ENCODE results near the gene GPX8.

The GPX8 gene

GRCh38 chr5:55159763-55160492, at the start of gene GPX8:
GPX8 (plus strand) TSS chr5:55160171; CDS start chr5:55160193, 22 bp downstream.
- H3K27ac ChIP-seq, result no peak within 1 kb of the TSS
- H3K36me3 ChIP-seq, result no peaks in the 10 kb centered on the region
- H3K9me3 ChIP-seq, result peaks cover 11% of the 10 kb centered on the region
- H3K9ac ChIP-seq, result no peak within 1 kb of the TSS
- H3K4me1 ChIP-seq, result peaks cover 20% of the 10 kb centered on the region
- H3K27me3 ChIP-seq, result no peaks in the 10 kb centered on the region
- H3K4me3 ChIP-seq, result no peak within 1 kb of the TSS
- no peaks in the 10 kb centered on the region for H4K20me1 ChIP-seq
- no peak within 1 kb of the TSS for H3K4me2 ChIP-seq
- TF ChIP-seq Cebpa-rat (IDR thresholded peaks at IDR 0.05), result no peak

GRCh38 chr5:55110217-55110616, 49.8 kb upstream of the GPX8 start:
- Histone ChIP-seq H4K20me1 (no peaks in the 10 kb centered on the region), H3K36me3 (peaks cover 44% of the 10 kb centered on the region), H3K9ac (no peak overlapping the region), H3K27me3 (no peaks in the 10 kb centered on the region), H3K4me2 (no peak overlapping the region), H3K27ac (no peak overlapping the region), H3K9me3 (peaks cover 9% of the 10 kb centered on the region; the same call in 1 of the 2 replicates), H3K4me3 (no peak overlapping the region), H3K4me1 (peaks cover 11% of the 10 kb centered on the region)
- TF ChIP-seq Cebpa-rat (IDR thresholded peaks at IDR 0.05), result no peak

GRCh38 chr5:55113327-55113726, 46.6 kb upstream of the GPX8 start:
- no peak overlapping the region for H3K4me3 ChIP-seq
- H3K4me1 ChIP-seq, result no peaks in the 10 kb centered on the region
- H3K27me3 ChIP-seq, result no peaks in the 10 kb centered on the region
- no peaks in the 10 kb centered on the region for H3K9me3 ChIP-seq
- peaks cover 24% of the 10 kb centered on the region for H3K36me3 ChIP-seq
- H3K9ac ChIP-seq, result no peak overlapping the region
- no peaks in the 10 kb centered on the region for H4K20me1 ChIP-seq
- TF ChIP-seq Cebpa-rat (IDR thresholded peaks at IDR 0.05), result no peak
- no peak overlapping the region for H3K4me2 ChIP-seq
- no peak overlapping the region for H3K27ac ChIP-seq

- Histone ChIP-seq H3K4me1 (no peaks in the 10 kb centered on the region), H3K27me3 (no peaks in the 10 kb centered on the region), H3K27ac (no peak overlapping the region), H3K4me3 (no peak overlapping the region), H4K20me1 (no peaks in the 10 kb centered on the region), H3K4me2 (no peak overlapping the region; the same call in 1 of the 2 replicates), H3K9me3 (no peaks in the 10 kb centered on the region), H3K9ac (no peak overlapping the region), H3K36me3 (peaks cover 17% of the 10 kb centered on the region)
- TF ChIP-seq Cebpa-rat (IDR thresholded peaks at IDR 0.05), result no peak
Measured at GRCh38 chr5:55114061-55114460, 45.9 kb upstream of the GPX8 start.

- Histone ChIP-seq H3K4me1 (no peaks in the 10 kb centered on the region), H3K27me3 (no peaks in the 10 kb centered on the region), H4K20me1 (no peaks in the 10 kb centered on the region), H3K4me2 (no peak overlapping the region), H3K4me3 (no peak overlapping the region), H3K9me3 (no peaks in the 10 kb centered on the region), H3K9ac (no peak overlapping the region), H3K27ac (no peak overlapping the region), H3K36me3 (no peaks in the 10 kb centered on the region)
- no peak for TF ChIP-seq Cebpa-rat (IDR thresholded peaks at IDR 0.05)
Measured at GRCh38 chr5:55123365-55123764, 36.6 kb upstream of the GPX8 start.

GRCh38 chr5:55134053-55134722, 25.8 kb upstream of the GPX8 start:
- TF ChIP-seq Cebpa-rat (IDR thresholded peaks at IDR 0.05), result no peak
- no peak overlapping the region for H3K4me3 ChIP-seq
- no peaks in the 10 kb centered on the region for H4K20me1 ChIP-seq
- 0 out of 2 replicates have a peak, but pooled peaks cover 6% of the 10 kb centered on the region for H3K4me1 ChIP-seq
- no peaks in the 10 kb centered on the region for H3K27me3 ChIP-seq
- peaks cover 16% of the 10 kb centered on the region for H3K9me3 ChIP-seq
- no peaks in the 10 kb centered on the region for H3K36me3 ChIP-seq
- H3K4me2 ChIP-seq, result no peak overlapping the region
- no peak overlapping the region for H3K9ac ChIP-seq
- H3K27ac ChIP-seq, result no peak overlapping the region

GRCh38 chr5:55136521-55136920, 23.4 kb upstream of the GPX8 start:
- Histone ChIP-seq H3K27me3 (no peaks in the 10 kb centered on the region), H3K4me1 (0 out of 2 replicates have a peak, but pooled peaks cover 6% of the 10 kb centered on the region), H3K9ac (no peak overlapping the region), H3K4me2 (no peak overlapping the region), H3K9me3 (peaks cover 3% of the 10 kb centered on the region; the same call in 1 of the 2 replicates), H3K4me3 (no peak overlapping the region), H3K36me3 (no peaks in the 10 kb centered on the region), H4K20me1 (no peaks in the 10 kb centered on the region), H3K27ac (no peak overlapping the region)
- no peak for TF ChIP-seq Cebpa-rat (IDR thresholded peaks at IDR 0.05)

- Histone ChIP-seq H3K4me2 (no peak overlapping the region), H4K20me1 (no peaks in the 10 kb centered on the region), H3K9ac (no peak overlapping the region), H3K36me3 (no peaks in the 10 kb centered on the region), H3K4me3 (no peak overlapping the region), H3K27me3 (no peaks in the 10 kb centered on the region), H3K4me1 (peaks cover 3% of the 10 kb centered on the region), H3K27ac (no peak overlapping the region), H3K9me3 (no peaks in the 10 kb centered on the region)
- TF ChIP-seq Cebpa-rat (IDR thresholded peaks at IDR 0.05), result no peak
Measured at GRCh38 chr5:55140908-55141665, 18.9 kb upstream of the GPX8 start.

- H3K4me2 ChIP-seq, result no peak overlapping the region
- no peaks in the 10 kb centered on the region for H4K20me1 ChIP-seq
- H3K9ac ChIP-seq, result no peak overlapping the region
- H3K27ac ChIP-seq, result no peak overlapping the region
- no peaks in the 10 kb centered on the region for H3K36me3 ChIP-seq
- no peaks in the 10 kb centered on the region for H3K9me3 ChIP-seq
- no peak overlapping the region for H3K4me3 ChIP-seq
- no peak for TF ChIP-seq Cebpa-rat (IDR thresholded peaks at IDR 0.05)
- H3K27me3 ChIP-seq, result no peaks in the 10 kb centered on the region
- peaks cover 8% of the 10 kb centered on the region for H3K4me1 ChIP-seq
Measured at GRCh38 chr5:55141945-55142690, 17.9 kb upstream of the GPX8 start.
